NCI-H146 treated with DMSO at 0.1 percent for 48 hours (cell line): ENCODE measurements around the gene STAB1.

Experiments
- DNase-seq: peaks from one replicate; lab custom pipeline; 2025; ENCODE audit not compliant: unreplicated experiment; lab: John Stamatoyannopoulos, UW

STAB1 gene

DNA sequence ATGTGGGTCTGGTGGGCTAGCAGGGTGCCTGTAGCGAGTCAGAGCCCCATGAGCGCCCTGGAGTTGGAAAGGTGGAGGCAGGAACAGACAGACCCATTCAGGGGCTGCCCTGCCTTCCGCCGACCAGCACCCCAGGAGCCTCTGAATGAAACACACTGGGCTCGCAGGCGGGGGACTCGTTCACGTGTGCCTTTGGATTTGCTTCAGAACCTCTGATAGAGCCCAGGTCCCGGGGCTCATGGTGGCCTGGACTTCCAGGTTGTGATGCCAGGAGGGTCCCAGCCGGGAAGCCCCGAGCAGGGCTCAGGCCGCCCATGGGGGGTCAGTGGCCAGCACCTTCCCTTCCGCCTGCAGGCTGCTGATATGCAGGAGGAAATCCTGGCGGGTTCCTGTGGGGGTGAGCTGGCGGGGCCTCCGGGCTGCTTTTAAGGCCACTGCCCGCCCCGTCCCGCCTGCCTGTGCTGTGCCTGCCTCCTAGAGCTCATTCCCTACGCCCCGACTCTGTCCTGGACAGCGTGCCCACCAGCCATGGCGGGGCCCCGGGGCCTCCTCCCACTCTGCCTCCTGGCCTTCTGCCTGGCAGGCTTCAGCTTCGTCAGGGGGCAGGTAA lies at the start of gene STAB1:
STAB1 (plus strand) TSS at position 453 of the 610 bp plus-strand sequence; CDS start at position 529, 76 bp downstream.
- no peak for DNase-seq

GRCh38 chr3:52446042-52446441 lies 49.1 kb upstream of the STAB1 start:
- no peak for DNase-seq

DNA sequence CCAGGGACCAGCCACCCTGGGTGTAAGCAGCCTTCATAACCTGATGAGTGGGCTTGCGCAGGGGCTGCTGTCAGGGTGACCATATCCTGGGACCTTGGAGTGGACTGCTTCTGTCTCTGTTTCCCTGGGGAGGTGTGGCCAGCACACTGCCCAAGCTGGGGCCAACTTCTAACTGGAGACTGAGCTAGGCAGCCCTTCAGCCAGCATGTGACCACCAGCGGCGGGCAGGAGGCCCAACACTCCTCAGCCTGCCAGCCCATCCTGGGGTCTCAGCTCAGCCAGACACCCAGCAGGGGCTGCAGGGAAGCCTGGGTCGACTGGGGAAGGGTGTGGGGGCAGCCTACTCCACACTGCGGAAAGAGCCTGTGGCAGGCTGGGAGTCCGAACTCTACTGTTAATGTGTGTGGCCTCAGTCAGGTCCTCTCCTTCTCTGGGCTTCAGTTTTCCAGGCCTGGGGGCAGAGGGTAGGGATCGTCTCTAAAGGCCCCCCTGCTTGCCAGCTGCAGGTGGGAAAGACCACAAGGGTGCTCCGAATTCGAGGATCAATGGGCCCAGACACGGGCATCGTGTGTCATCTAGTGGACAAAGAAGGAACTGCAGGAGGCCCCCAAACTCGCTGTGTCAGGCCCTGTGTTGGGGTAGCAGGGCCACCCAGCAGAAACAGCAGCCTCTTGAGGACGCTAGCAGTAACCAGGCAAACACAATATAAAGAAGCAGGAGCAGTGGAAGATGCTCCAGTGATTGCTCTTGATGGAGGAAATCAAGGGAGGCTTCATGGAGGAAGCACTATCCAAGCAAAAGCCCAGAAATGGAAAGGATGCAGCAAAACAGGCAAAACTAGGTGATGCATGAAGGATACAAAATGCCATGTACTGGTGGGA lies 48.3 kb upstream of the STAB1 start:
- DNase-seq, result no peak

DNA sequence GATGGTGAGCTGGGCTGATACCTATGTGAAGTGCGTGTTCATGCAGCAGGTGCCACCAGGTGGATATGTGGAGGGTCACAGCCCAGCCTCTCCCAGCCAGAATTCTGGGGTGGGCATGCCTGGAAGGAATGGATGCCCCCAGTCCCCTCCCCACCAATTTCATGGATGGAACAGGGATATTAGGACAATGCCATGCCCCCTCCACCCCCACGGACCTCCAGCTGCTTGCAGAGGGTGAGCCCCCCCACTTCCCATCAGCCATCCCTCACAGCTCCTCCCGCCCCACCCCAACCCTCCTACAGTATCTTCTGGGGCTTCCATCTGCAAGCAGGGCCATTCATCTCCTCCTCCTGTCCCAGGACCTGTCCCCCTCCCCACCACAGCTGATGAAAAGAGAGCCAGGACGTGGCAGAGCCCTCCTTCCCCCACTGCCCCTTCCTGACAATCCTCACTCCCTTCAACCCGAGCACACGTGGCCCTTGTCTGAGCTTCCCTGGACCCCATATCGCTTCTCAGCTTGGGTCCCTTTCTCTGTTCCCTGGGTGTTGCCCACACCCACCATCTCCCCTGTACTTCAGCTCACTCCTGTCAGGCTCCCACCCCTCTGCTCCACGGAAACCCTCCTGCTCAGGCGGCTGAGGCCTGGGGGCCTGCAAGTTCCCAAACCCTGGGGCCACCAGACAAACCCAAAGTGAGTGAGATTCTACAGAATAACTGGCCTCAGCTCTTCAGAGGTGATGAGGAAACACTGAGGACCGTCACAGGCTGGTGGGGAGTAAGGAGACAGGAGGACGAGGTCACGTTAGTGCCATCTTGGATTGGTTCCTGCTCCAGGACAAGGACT lies 47.4 kb upstream of the STAB1 start:
- no peak for DNase-seq

- DNase-seq, result no peak
Observed at GRCh38 chr3:52450489-52451236, 44.5 kb upstream of the STAB1 start.

DNA sequence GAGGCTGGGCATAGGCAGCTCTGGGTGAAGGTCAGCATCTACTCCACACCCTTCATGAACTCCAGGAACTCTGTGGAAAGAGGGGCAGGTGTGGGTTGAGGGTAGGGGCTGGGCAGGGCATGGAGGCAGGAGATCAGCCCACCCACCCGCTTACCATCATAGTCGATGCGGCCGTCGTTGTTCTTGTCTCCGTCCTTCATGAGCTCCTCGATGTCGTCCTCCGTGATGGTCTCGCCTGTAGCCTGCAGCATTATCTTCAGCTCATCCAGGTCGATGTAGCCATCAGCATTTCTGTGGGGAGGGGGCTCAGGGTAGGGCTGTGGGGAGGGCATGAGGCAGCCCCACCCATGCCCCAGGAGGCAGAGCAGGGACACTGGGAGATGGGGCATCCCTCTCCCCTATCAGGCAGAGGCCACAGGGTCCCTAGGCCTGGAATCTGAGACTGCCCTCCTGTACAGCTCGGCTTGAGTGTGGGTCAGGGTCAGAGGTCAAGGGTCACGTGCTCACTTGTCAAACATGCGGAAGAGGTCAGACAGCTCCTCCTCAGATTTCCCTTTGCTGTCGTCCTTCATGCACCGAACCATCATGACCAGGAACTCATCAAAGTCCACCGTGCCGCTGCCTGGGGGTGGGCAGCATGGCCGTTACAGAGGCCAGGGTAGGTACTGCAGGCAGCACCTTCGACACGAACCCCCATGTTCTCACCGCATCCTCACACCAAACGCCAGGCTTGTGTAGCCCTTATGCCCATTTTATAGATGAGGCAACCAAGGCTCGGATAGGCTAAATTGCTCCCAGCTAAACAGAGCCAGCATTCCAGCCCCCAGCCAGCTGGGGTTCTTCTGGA lies 43.7 kb upstream of the STAB1 start:
- no peak for DNase-seq

- no peak for DNase-seq
Observed at GRCh38 chr3:52452126-52452525, 43.0 kb upstream of the STAB1 start.

GRCh38 chr3:52452570-52453221 lies 42.4 kb upstream of the STAB1 start:
- no peak for DNase-seq

DNA sequence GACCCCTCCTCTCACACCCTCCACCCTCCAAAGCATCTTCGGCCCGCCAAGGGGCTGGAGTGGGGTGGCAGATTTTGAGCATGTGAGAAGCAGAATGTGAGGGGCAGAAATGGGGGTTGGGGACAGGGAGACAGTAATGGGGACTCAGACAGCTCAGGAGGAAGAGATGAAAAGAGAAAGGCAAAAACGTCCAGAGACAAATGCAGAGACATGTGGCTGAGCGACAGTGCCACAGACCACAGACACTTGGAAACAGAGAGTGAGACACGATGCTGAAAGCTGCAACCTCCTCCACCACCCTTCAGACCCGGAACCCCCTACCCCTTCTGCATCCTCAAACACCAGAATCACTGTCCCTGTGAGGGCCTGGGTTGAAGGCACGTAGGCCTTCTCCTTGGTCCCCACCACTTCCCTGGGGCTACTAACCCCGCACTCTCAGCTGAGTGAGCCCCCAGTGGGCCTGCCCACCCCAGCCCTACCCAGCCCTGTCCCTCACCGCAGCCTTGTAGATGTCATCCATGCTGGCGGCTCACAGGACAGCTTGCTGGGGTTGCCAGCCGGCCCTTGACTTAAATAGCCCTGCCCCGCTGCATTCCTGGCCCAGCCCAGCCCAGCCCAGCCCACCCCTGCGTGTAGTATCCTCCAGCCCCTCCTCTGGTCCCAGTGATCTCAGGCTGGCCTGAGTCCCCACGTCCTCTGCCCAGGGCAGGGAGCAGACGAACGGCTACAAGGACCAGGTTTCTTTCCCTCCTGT lies 41.5 kb upstream of the STAB1 start, which contains the start of gene TNNC1:
TNNC1 (minus strand) TSS at position 546 of the 754 bp plus-strand sequence; CDS start at position 520, 26 bp downstream.
- no peak for DNase-seq

GRCh38 chr3:52454250-52454937 lies 40.7 kb upstream of the STAB1 start:
- no peak for DNase-seq

DNA sequence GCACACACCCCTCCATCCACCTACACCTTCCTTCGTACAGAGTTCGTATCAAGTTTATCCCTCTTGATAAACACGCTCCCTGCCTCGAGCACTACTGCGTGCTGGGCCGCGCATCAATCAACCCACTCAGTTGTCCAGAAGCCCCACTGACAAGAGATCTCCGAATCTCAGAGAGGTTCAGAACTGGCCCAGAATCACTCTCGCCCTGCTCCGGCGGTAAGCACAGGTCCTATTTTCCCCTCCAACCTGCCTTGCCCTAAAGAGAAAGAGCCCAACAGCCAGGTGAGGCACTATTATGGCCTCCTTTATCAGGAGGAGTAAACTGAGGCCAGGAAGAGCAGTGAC lies 40.2 kb upstream of the STAB1 start:
- DNase-seq, result no peak

GRCh38 chr3:52455283-52456168 lies 39.6 kb upstream of the STAB1 start, which contains the start of gene NISCH:
TSS of gene NISCH (plus strand) at chr3:52455604. CDS start at chr3:52455642, 38 bp downstream.
- DNase-seq, result peak; percentile 64

- no peak for DNase-seq
Observed at GRCh38 chr3:52456169-52456799, 38.9 kb upstream of the STAB1 start.

- DNase-seq, result no peak
Observed at GRCh38 chr3:52456800-52457183, 38.3 kb upstream of the STAB1 start.

- no peak for DNase-seq
Observed at GRCh38 chr3:52458031-52458760, 36.9 kb upstream of the STAB1 start.
